ENCODE data around the gene SENP1.

Gene SENP1

DNA sequence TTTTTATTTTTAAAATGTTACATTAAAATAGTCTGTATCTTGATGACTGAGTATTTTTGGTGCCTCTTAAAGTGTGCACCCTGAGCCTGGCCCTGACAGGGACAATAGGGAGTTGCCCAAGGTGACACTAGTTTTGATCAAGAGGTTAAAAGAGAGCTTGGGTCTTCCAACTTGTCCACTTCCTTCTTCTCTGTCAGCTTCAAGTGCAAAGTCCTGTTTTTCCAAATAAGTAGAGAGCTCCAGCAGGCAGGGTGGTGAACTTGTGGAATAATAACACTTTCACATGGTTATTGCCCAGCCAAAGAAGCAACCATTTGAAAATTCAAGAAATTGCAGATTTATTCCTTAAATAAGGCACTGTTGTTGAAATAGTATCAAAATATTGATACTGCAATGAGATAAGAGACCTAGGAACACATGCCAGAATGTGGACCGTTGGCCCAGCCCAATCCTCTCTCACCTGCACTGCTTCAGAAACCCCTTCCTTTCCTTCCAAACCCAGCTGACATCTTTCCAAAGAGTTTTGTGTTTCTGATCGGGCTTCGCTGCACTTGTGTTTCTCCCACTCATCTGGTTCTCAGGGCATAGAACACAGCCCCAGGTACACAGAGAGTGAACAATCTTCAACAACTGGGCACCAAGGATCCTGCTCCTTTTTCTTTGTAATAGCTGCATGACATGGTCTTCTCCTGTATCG, 87.8 kb downstream of the SENP1 start:
- no peak for DNase-seq (ENCODE audit: low spot score)

DNA sequence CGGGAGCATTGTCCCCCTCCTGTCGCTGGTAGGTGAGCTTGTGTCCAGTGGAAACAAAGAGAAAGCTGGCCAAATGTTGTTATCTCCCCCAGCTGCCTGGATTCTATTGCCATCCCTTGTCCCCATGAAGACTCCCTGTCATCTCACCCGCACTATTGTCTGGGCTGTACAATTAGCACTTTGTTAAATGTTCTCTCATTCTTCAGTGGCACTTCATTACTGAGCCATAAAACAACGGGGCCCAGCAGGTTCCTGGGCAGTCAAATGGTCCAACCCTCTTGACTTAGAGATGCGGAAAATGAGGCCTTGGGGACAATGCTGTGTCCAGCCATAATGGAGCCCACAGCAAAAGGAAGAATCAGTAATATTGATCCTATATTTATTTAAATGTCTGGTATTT, 88.4 kb downstream of the SENP1 start:
- no peak for DNase-seq (ENCODE audit: low spot score)

DNA sequence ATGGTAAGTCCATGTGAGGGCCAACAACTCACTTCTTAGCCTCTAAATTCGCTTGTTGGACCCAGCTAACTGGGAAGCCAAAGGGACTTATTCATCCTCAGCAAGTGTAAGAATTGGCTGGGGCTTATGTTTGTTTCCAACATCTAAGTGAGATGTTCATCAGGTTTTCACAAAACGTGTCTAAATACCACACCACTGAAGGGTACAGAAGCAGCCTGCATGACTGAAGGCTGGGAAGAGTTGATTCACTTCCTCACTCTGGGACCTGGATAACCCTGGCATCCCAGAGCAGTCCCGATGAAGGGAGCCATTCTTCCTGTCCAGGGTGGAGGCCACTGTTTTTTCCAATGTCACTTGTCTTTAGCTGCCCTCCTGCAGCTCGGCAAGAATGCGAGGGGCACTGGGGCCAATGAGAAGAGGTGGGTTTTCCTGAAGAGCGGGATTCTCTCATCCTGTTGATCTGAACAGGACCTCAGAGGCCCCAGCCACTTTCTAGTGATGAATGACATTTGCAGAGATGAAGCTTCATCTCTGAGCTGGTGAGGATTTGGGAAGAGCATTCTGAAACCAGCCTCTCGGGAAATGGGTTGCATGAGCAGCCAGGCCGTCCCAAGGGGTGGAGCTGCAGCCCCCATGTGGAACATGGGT, 89.4 kb downstream of the SENP1 start:
- DNase-seq (ENCODE audit: low spot score): no peak

DNA sequence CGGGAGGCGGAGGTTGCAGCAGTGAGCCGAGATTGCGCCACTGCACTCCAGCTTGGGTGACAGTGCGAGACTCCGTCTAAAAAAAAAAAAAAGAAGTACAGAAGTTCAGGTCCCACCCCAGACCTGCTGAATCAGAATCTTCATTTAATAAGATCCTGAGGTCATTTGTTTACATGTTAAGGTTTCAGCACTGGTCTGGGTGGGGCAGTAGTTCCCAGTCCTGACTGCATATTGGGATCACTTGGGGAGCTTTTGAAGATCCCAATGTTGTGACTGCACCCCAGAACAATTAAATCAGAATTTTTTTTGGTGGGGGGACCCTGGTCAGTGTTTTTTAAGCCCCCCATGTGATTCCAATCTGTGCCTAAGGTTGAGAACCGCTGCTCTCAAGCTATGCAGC, 89.9 kb downstream of the SENP1 start:
- DNase-seq (ENCODE audit: low spot score): no peak

DNA sequence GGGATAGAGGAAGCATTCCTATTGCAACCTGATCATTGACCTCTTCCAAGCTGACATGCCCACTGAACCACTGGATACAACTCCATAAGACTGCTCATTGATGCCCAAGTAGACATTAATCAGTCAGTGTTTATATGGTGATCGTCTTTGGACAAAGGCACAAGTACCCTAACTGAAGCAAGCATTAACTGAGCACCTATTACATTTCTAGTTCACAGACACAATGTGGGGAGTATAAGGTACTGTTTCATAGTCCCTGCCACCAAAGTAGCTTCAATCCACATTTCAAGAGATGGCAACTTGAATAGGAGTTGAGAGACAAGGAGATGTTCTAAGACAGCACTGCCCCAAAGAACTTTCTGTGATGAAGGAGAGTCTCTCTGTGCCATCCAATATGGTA, 90.8 kb downstream of the SENP1 start:
- DNase-seq (ENCODE audit: low spot score): no peak

DNA sequence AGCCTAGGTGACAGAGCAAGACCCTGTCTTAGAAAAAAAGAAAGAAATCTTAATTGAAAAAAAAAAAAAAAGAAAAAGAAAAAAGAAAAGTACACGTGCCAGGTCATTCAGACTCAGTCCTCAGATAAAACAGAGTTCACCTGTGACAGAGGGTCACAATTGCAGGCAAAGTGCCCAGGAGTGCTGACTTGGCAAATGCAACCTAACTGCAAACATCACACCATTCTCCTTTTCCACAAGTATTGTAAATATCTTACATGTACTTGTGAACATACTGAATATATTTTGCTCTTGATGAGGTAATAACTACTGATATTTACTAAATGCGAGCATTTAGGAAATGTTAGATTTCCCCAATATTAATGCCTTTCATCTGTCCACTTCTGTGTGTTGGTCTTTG, 92.6 kb downstream of the SENP1 start:
- no peak for DNase-seq (ENCODE audit: low spot score)

DNA sequence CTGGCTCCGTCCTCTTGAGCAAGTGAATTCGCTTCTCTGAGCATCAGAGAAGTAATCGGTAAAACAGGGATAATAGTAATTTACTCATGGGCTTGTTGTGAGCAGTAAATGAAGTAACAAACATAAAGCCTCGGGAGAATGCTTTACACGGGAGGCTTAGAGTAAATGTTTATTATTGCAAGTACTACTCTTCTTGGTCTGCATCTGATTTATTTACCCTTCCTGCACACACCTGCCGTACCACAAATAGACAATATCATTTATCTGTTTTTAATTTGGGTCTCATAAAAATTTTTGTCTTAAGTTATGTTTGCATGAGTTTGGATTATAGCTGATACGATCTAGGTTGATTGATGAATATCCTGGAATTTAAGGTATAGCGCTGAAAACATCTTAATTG, 93.8 kb downstream of the SENP1 start:
- DNase-seq (ENCODE audit: low spot score): no peak

DNA sequence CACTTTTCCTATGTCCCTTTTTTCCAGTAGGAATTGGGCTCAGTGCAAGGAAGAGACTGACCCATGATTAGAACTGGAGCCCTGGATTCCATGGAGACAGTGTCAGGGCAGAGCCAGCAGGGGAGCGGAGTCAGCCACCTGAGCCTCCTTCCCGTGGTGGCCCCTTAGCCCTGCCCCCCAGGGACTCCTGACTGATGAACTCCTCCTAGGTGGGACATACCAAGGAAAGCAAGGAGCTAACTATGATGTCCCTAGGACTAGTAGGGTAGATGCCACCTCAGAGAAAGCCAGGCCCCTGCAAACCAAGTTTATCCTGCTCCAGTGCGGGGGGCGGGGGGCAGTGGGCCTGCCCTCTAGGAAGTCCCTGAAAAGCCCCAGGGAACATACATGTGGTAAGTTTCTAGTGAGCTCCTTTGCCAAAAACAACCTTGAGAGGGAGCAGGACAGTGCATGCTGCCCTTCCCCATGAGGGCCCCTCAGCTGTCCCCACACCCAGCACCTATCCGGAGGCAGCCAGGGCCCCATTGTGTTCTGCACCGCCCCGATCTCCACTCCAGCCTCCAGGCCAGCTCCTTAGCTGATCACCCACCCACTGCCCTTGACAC, 95.4 kb downstream of the SENP1 start:
- no peak for DNase-seq (ENCODE audit: low spot score)

DNA sequence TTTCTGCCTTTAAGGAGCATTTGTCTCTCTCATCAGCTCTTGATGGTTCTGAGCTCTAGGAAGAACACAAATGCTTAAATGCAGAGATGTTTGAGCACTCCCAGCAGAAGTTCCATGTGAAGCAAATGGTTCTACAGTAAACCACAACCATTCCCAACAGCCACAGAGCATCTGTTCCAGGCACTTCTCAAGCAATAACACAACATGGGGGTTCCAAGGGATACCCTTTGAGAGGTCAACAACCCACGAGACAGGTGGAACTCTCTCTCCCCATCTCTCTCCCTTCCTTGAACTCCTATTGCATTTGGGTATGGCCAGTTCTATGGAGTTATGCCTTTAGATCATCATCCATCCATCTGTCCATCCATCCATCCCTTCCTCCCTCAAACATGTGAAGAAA, 96.4 kb downstream of the SENP1 start:
- no peak for DNase-seq (ENCODE audit: low spot score)

DNA sequence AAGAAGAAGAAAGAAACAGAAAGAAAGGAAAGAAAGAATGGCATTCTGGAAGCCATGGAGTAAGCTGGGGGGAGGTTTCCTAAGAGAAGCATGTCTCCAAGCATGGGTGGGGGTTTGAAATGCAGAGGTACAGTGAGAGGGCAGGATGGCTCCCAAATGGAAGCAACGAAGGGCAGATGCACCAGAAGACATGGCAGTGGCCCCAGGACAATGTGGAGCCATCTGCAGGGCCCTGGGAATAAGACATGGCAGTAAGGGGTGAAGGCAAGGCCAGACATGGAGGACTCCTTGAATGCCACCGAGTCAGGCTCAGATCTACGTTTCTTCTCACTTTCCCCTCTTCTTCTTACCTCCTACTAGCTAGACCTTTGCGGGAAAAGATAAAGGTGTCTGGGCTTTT, 96.9 kb downstream of the SENP1 start:
- DNase-seq (ENCODE audit: low spot score): no peak

DNA sequence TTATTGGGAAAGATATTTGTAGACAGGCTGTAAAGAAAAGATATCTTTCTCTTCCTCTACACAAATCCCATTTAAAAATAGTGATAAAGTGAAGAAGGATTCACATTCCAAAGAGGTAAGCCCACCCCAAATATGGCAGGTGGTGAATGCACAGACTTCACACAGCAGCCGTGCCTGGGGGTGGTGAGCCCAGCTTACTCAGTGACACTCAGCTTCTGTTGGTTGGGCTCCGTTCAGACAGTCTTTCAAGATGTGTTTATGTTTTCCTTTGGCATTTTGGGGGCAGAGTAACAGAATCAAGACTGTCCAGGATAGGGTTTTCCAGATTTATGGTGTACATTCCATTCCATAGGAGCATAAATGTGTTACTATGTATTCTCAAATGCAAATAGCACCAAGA, 97.5 kb downstream of the SENP1 start:
- no peak for DNase-seq (ENCODE audit: low spot score)

DNA sequence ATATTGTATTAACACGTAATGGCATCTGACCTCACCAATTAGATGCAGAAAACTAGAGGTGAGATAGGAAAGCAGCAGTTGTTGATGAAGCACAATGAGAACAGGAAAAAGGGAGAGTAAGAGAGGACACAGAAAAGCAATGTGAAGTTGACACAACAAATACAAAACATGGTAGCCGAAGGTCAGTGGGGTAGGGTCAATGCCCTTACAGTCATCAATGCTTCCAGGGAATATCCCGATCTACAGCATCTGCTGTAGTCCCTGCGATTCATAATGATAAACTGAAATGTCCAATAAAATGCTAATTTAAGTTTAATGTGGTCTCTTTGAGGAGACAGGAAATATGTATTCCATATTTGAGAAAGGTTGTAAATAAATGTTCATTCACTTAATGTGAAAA, 98.7 kb downstream of the SENP1 start:
- DNase-seq (ENCODE audit: low spot score): peak; percentile 52

DNA sequence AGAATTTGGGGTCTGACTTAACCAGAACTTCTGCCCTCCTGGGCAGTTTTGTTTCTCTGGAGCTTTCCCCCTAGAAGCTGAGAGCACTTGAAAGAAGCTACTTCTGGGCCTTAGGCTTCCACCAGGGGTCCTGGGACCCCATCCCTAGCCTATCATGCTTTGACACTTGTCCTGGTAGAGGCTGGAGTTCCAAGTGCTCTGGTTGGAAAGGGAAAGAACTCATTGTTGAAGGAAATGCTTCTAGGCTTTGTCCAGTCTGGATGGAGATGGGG, 100.2 kb downstream of the SENP1 start:
- DNase-seq (ENCODE audit: low spot score): no peak

DNA sequence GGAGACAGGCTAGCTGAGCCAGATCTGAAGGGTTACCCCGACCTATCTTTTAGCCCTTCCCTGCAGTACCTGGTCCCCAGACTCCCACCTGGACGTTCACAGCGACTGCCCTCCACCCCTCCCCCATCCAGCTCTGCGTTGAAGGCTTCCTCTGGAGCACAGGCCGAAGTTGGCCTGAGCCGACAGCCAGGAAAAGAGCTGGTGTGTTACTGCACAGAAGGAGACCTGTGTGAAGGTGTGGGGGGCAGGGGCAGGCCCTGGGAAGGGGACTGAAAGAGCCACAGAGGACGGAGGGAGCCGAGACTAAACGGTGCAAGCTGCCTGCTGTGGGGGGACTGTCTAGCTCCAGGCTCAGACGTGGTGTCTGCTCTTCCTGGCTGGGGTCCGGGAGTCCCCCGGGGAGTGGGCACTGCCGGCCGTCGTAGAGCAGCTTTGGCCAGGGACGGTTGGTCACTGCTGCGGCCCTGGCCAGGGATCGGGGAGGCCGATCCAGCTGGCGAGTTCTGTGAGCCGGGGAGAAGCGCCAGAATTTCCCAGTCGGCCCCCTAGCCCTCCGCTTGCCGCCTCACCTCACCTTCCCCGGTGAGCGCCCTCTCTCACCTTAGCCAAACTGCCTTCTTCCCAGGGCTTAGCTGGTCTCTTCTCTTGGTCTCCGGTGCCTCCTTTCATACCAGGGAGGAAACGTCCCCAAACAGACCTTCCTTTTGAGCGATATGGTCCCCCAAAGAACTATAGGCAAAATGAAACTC, 100.7 kb downstream of the SENP1 start:
- no peak for DNase-seq (ENCODE audit: low spot score)

DNA sequence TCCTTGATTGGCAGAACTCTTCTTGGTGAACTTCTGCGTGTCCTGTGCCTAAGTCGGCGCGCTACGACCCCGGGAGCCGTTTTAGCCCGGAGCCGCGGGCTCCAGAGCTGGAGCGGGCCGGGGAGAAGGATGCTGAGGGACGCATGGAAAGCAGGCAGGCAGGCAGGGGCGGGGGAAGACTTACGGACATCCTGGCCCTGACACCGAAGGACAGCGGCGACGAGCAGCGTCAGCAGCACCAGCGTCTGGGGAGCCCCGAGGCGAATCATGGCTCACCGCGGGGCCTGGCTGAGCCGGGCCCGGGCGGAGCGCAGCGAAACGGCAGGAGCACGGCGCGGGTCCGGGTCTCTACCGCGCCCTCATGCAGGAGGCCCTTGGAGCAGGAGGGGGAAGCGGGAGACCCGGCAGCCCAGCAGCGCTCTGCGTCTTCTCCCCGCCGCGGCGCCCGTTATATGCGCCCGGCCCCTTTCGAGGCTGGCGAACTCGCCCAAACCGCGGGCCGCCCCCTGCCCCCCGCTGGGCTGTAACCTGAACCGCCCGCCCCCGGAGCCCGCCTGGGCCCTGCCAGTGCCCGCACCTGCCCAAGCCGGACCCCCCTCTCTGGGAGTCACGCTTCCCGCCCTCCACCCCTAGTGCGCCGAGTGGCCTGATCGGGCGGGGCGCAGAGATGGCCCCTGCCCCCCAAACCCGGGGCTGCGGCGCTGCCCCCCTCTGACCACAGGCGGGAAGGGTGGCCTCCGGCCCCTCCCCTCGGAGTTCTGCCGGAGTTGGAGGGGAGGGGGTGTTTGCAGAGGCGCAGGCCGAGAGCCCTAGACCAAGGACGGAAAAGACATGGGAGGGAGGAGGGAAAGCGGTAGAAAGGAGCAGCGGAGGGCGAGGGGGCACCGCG, 101.6 kb downstream of the SENP1 start, which contains the start of gene COL2A1:
Gene COL2A1 (minus strand): TSS at position 424 of the 889 bp plus-strand sequence. CDS start 155 bp downstream, at position 269.
- DNase-seq (ENCODE audit: low spot score): peak; percentile 62

DNA sequence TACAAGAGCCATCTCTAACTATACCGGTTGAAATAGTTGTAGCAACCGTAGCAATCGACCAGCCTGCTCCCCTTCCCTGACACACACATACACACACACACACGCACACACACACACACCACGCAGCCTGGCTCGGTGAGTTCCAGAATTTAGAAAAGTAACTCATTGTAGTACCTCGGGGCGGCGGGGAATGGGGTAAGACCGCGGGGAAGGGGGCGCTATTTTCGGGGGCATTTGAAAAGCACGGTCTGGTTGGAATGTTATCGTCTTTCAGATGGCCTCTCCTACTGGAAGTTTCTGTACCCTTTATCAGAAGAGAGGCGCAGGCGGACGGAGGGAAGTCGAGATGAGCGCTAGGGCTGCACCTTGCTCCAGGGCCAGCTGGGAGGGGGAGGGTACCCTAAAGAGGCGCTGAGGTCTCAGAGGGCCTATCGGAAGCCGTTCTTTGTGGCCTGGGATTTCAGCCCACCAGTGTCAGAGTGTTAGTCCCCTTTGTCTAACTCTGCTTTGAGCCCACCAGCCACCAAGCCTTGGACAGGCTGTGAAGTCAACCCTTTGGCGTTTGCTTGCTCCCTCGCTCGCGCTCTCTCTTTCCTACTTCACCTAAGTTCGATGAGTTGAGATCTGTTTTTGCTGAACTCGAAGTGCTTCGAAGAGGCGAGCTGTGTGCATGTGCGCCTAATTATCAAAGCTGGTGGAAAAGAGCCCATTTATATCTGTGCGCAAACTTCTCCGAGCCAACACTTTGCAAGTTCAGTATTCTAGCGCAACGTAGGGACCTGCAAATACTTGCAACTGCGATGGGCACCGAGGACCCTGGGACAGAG, 102.4 kb downstream of the SENP1 start:
- peak; percentile 37 for DNase-seq (ENCODE audit: low spot score)

DNA sequence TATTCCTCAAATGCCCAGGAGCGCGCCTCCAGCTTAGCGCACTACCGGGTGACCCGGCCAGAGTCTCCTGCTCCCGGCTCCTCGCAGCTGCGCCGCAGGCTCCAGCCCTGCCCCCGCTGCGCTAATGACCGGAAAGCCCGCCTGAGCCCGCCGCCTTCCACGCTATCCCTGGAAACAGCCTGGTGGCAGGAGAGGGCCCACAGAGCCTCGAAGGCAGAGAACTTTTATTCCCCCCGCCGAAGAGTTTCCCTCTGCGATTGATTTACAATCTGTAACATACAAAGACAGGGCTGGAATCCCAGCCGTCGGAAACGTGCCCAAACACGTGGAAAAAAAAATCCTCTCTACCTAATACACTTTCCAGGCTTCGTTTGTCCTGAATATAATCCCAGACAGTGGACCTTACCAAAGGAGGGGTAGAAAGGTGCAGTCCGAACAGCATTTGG, 103.1 kb downstream of the SENP1 start:
- peak; percentile 64 for DNase-seq (ENCODE audit: low spot score)

DNA sequence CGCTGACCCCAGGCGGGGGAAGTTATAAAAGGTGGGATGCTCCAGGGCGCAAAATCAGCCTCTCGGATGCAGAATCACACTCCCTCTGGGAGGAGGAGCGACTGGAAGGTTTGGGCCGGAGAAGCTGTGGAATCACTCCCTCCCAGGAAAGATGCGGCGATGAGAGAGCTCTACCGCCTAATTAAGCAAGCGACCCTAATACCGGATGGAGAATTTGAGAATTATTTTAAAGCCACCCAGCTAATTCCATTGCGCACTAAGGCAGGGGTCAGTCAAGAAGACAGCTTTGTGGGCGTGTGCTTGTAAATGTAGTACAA, 103.5 kb downstream of the SENP1 start:
- DNase-seq (ENCODE audit: low spot score): peak; percentile 45

DNA sequence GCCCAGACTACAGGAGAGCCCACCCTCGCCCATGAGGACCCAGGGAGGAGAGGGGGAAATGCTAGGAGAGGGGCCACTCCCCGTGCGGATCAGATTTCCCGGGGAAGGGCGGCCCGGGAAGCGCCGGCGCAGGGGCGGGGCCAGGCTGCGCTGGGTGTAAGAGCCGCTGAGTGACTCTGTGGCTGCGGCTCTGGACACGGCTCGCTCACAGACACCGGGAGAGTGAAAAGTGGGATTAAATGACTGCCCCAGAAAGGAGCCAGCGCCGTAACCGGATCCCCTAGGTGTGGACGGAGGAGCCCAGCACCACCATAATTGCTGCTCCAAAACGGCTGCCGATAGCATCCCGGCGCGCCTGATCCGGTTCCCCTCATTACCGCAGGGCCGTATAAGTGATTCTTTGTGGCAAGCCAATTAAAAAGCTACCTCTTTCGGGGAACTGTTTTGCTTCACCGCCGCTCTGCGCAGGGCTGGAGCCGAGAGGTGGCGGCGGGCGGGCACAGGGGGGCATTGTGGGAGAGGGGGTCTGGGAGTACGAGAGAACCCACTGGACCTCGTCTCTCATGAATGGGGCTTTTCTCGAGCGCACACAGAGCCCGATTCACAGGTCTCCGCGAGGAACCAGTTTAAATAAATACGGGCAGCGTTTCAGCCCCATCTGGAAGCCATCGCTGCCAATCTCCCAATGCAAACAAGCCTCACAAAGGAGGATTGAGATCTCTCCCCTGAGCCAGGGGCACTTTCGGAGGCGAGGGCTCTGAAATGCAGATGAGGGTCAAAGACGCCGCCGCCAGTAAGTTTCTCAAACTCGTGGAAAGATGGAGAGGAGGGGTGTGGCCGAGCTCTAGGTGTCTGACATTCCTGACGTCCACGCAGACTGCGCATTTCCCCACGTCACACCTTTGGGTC, 104.1 kb downstream of the SENP1 start:
- DNase-seq (ENCODE audit: low spot score): peak; percentile 69

DNA sequence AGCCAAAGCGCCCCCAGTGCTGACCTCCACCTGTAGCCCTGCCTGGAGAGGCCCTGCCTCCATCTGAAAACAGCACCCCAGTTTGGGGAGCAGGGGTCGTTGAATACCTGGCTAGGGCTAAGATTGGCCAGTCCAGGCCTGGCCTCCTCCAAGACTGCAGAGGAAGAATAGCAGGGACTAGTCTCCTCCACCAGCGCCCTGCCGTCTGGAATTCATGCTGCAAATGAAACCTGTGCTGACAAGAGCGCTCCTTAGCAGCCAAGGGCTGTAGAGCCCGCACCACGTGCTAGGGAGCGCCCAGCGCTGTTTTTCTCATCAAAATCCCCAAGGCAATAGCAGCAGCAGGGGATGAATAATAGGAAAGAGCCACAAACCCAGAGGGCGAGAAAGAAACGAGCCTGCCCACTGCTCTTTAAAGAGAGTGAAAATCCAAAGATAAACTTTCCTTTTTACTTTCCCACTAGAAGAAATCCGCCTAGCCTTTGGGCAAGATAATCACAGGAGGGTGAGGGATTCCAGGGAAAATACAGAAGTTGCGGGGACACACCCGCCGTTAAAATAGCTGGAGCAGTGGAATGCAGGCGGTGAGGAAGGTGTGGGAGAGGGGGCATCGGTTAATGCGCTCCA, 104.9 kb downstream of the SENP1 start:
- DNase-seq (ENCODE audit: low spot score): no peak
